GOT3 (cell line): ENCODE data around the gene CEP55.

Experiments used
- DNase-seq: peaks from one replicate; lab custom pipeline; 2025; ENCODE audit warnings: mixed read lengths; lab: John Stamatoyannopoulos, UW

CEP55 gene

DNA sequence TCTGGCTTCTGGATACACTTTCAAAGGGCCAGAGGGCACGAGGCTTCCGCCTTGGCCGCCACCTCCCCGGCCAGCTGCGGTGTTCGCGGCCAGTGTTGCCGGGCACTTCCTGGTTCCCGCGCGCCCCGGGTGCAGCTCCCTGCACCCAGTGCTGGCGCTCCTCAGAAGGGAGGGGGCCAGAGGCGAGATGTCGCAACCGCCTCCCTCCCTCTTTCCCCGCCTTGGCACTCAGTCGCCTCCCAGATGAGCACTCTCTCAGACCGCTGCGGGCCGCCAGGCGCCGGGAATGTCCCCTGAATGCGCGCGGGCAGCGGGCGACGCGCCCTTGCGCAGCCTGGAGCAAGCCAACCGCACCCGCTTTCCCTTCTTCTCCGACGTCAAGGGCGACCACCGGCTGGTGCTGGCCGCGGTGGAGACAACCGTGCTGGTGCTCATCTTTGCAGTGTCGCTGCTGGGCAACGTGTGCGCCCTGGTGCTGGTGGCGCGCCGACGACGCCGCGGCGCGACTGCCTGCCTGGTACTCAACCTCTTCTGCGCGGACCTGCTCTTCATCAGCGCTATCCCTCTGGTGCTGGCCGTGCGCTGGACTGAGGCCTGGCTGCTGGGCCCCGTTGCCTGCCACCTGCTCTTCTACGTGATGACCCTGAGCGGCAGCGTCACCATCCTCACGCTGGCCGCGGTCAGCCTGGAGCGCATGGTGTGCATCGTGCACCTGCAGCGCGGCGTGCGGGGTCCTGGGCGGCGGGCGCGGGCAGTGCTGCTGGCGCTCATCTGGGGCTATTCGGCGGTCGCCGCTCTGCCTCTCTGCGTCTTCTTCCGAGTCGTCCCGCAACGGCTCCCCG, 70.2 kb downstream of the CEP55 start, which contains the start of gene FFAR4:
TSS of gene FFAR4 (plus strand) at position 231 of the 842 bp plus-strand sequence. CDS start at position 287, 56 bp downstream.
- DNase-seq = no peak

DNA sequence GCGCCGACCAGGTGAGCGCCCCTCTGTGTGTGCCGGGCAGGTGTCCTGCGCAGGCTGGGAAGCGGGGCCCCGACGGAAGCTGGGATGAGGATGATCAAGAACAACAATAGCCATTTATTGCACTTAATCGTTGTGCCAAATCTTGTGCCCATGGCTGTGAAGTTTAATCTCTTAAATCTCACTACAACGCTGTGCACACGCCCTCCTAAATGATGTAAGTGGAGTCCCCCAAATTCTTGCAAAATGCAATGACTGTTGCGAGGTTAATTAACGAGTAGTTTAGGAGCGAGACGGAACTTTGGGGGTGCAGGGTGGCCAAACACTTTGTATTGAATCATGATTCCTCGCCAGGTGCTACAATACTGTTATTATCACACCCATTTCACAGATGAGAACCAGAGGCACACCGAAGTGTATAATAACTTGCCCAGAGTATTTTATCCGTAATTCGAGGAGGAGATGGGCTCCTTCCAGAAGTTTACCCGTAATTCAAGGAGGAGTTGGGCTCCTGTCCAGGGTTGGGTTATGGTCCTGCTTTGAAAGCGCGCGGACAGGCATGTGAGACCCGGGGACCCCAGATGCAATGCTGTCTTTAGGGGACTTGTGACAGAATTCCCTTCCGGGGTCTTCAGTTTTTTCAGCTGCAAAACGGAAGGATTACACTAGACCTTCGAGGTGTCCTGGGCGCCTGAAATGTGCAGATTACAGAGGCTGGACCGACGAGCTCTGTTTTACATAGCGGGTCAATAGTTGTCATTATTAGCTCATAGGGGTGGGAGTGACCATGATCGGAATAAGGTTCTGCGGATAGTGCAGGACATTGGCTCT, 71.1 kb downstream of the CEP55 start:
- no peak for DNase-seq

DNA sequence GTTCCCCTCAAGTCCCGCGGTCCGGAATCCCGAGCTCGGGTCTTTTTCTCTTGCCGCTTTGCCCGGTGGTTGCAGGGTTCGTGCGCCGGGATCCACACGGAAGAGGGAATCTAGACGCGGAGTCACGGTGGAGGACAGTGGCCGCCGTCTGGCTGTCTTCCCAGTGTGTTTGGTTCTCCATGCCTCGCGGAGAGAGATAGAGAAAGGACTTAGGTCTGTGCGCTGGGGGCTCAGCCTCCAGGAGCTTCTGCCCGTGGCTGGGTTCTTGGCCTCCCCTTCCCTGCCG, 71.6 kb downstream of the CEP55 start:
- DNase-seq = no peak

DNA sequence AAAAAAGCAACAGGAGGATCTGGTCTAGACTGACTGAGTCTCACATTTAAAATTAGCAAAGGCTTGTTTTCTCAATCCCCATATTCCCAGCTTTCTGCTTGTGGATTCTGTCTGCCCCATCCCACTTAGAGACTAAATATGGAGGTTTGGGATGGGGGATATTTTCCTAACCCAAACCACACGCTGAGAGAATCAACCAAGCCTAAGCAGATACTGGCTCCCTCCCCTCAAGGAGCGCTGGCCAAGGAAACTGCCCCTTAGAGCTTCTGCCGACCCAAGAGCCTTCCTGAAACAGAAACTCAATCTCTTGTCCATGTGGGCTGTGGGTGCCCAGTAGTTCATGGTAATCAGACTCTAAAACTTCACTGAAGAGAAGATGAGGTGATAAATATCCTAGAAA, 74.0 kb downstream of the CEP55 start:
- DNase-seq = no peak

DNA sequence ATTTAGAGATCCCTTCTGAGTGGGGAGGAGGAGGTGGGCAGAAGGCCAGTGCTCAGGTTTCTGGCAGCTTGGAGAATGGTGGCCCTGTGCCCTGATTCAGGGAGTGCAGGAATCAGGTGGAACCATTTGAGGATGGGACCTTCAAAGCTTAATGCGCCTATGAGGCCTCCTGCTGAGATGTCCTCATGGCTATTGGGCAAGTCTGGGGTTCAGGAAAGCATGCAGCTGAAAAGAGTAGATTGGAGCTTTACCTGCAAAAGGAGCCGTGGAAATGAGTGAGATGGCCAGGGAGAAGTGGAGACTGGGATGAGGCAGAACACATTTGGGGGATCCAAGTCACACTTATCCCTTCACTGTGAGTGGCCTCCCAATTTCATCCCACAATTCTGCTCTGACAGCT, 76.2 kb downstream of the CEP55 start:
- no peak for DNase-seq

DNA sequence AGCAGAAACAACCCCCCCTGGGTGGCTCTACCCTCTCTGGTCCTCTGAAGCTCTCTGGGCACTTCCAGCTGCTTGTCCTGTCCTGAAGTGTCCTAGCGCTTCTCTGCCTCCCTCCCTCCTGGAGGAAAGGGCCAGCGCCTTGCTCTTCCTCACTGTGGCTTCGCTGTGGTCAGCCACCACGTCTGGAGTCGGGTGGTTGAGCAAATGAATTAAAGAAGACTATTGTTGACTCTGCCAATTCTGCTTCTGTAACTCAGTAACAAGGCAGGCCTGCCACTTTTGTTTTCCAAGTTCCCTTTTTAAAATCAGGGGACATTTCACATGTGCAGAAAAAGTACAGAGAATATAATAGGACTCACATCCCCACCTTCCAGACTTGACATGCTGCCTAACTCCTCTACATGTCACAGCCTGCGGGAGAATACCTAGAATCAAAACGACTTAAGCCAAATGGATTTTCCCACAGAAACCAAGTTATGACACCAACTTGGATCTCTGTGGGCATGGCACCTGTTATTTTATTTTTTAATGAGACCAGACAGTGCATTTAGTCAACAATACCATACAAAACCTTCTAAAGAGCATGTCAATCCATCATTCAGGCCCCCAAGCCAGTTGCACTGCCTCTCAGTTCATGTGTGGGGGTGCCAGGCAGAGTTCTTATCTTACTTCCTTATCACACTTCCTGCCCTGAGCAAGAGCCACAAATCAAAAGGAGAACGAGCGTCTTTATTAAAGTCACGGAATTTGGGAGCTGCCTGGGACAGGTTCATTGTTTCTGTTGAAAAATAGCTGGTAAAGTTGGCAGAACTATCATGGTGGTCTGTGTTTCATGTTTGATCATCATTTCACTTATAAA, 76.9 kb downstream of the CEP55 start:
- no peak for DNase-seq

DNA sequence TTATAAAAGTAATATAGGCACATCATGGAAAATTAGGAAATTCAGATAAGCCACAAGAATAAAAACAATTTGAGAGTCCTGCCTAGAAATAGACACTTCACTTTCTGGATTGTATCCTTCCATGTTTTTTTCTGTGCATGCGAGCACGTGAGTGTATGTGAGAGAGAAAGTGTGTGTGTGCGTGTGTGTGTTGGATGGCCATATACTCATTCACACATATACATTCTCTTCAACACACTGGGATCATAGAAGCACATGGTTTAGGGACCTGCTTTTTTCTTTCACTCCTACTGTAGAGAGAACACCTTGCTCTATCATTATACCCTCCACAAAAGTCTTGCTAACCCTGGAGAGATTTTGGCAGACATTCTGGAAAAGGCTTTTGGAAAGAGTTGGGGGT, 77.5 kb downstream of the CEP55 start:
- DNase-seq = no peak

DNA sequence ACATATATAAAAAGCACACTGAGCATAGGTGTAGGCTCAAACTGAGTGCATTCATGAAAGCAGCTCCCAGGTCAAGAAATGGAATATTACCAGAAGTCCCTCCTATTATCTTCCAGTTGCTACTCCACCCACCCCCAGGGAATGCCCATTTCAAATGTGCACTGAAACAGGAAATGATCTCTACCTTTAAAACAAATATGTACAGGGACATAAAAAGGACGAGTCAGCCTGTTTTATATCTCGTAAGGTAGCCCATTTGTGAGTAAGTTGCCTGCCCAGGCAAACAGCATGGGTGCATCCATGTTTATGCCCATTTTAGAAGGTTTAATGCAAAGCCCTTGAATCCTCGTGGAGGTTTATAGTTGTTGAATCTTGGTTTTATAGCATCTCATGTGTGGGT, 80.5 kb downstream of the CEP55 start:
- DNase-seq = no peak

DNA sequence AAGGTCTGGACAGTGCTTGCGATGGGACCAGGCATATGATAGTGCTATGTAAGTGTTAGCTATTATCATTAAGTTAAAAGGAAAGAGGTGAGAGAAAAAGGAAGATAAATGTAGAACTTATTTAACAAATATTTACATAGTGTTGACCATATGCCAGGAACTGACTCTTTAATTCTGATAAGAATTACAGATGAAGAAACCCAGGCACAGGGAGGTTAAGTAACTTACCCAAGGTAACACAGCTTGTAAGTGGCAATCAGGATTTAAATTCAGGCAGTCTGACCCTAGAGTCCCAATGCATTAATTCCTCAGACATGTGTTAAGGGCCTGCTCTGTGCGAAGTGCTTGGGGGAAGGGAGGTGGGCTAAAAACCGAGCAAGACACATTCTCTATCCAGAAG, 81.2 kb downstream of the CEP55 start:
- no peak for DNase-seq
